OCI-LY7 (cell line): ENCODE results near the gene SPARC. TPM values are rescaled to one million over a fixed set of nuclear protein-coding genes. Genes with fewer than 3 reads are reported as not detected.

Experiments used
- BruUV-seq: library from RNA; stranded (reverse); fragments of 400-500 nt; replicated peaks from 2 replicates; lab custom pipeline; 2021; lab: Mats Ljungman, UMichigan
- CTCF ChIA-PET: fragments of 300-600 bp; sonication (Branson Sonifier 250); formaldehyde crosslinking; loops from one replicate; lab custom pipeline; 2022; ENCODE audit warnings: antibody characterized with exemption; ENCODE audit not compliant: unreplicated experiment; lab: Charles Lee
- POLR2A ChIA-PET: fragments of 300-600 bp; sonication (Branson Sonifier 250); formaldehyde crosslinking; loops from one replicate; lab custom pipeline; 2022; ENCODE audit warnings: antibody characterized with exemption; lab: Charles Lee
- DNase-seq: peaks from one replicate; pipeline ENCODE4 v3.0.0-alpha.2; 2015; ENCODE audit warnings: low spot score
- H2AFZ ChIP-seq: fragments of 200-600 bp; sonication (generic), shearing (Covaris generic); 2 replicates; pipeline ENCODE4 v1.6.1; 2014; ENCODE audit warnings: mild to moderate bottlenecking, antibody characterized with exemption, low read length, moderate library complexity
- H3K27ac ChIP-seq: fragments of 200-600 bp; sonication (generic); 2 replicates; pipeline ENCODE4 v1.5.1; 2014; ENCODE audit warnings: mixed run types, low read depth, mild to moderate bottlenecking, moderate library complexity, low read length, inconsistent platforms; ENCODE audit not compliant: poor library complexity, severe bottlenecking
- H3K36me3 ChIP-seq: fragments of 200-600 bp; sonication (generic); 2 replicates; pipeline ENCODE4 v1.6.1; 2014; ENCODE audit warnings: mild to moderate bottlenecking, antibody characterized with exemption, low read length, moderate library complexity, mixed read lengths; ENCODE audit not compliant: insufficient read depth
- H3K4me1 ChIP-seq: fragments of 200-600 bp; sonication (generic); 2 replicates; pipeline ENCODE4 v1.5.1; 2014; ENCODE audit warnings: mild to moderate bottlenecking, low read length; ENCODE audit not compliant: insufficient read depth, poor library complexity, severe bottlenecking
- H3K4me2 ChIP-seq: fragments of 200-600 bp; sonication (generic); 2 replicates; pipeline ENCODE4 v1.6.1; 2014; ENCODE audit warnings: mild to moderate bottlenecking, low read length
- H3K4me3 ChIP-seq: fragments of 200-600 bp; sonication (generic); 2 replicates; pipeline ENCODE4 v1.5.1; 2014; ENCODE audit warnings: mild to moderate bottlenecking, low read depth, low read length; ENCODE audit not compliant: poor library complexity, severe bottlenecking
- H3K79me2 ChIP-seq: fragments of 200-600 bp; sonication (generic); 2 replicates; pipeline ENCODE4 v1.6.1; 2016; ENCODE audit warnings: low read depth, mild to moderate bottlenecking, low read length, moderate library complexity, mixed read lengths; ENCODE audit not compliant: insufficient read depth
- H3K9me2 ChIP-seq: fragments of 200-600 bp; sonication (generic); 2 replicates; pipeline ENCODE4 v1.6.1; 2016; ENCODE audit warnings: mild to moderate bottlenecking, low read length, mixed read lengths; ENCODE audit not compliant: insufficient read depth
- H3K9me3 ChIP-seq: fragments of 200-600 bp; sonication (generic); 2 replicates; pipeline ENCODE4 v1.6.1; 2014; ENCODE audit warnings: mild to moderate bottlenecking, mixed run types, low read length, mixed read lengths
- H4K20me1 ChIP-seq: fragments of 200-600 bp; sonication (generic); 2 replicates; pipeline ENCODE4 v1.6.1; 2014; ENCODE audit warnings: mild to moderate bottlenecking, antibody characterized with exemption, low read length, moderate library complexity, mixed read lengths; ENCODE audit not compliant: insufficient read depth
- EZH2phosphoT487 ChIP-seq: fragments of 200-600 bp; sonication (generic); IDR thresholded peaks from 2 replicates; pipeline ENCODE4 v1.6.1; 2018; ENCODE audit warnings: low read depth, borderline replicate concordance, mild to moderate bottlenecking, mixed run types, antibody characterized with exemption, low read length, moderate library complexity, mixed read lengths
- intact Hi-C: fragments of 100-400 bp; cut with micrococcal nuclease; formaldehyde crosslinking; loops from one replicate; pipeline ENCODE4 v1.10.0; 2022; ENCODE audit not compliant: unreplicated experiment
- total RNA-seq, 2 experiments: library from RNA; depleted of rRNA in 1 of 2; stranded (reverse); fragments of >200 nt in 1 of 2; shearing (Covaris generic) in 1 of 2; gene quantifications; 2 replicates each; pipeline ENCODE4 v1.2.3, GENCODE V29; 2014 to 2022
- TF ChIP-seq, protein P1 (sequence below): fragments of 200-600 bp; sonication (generic); conservative IDR thresholded peaks from 2 replicates; pipeline ENCODE4 v1.5.1; 2014; ENCODE audit warnings: mild to moderate bottlenecking, antibody characterized with exemption, low read length, moderate library complexity, mixed read lengths

Gene SPARC
- total RNA-seq, 2 experiments from 2014 or later = 0.89 TPM; not detected in 1

DNA sequence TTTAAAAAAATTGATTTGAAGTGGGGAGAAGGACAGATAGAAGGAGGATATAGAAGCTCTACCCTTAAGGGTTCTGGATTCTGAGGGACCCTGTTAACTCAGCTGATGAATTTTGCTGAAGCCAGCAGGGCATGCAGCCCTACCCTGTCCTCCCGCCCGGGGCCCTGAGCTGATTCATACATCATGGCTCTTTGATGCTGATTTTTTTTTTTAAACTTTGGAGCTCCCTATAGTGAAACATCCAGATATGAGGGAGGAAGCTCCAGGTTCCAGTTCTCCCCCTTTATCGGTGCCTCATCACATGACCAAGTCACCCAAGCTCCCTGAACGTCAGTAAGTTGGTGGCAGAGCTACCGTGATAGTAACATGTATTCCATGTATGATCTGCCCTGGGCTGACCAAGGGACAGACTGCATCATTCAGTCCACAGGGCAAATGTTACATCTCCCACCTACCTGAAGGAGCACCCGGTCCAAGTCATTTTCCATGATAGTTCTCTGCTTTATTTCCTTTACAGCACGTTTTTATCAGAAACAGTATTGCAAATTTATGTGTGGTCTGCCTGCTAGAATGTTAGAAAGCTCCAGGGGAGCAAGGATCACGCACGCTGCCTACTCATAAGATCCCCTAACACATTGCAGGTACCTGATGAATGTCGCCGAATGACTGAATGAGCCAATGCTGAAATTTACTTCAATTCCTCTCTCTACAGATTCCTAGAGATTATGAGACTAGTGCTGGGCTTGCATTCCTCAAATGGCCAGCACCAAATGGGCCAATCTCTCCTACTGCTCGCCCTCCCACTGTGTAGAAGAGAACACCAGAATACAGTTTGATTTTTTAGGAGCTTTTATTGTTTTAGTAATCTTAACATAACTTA, 25.9 kb downstream of the SPARC start:
- Histone ChIP-seq H2AFZ (no peak overlapping the region), H3K9me3 (no peaks in the 10 kb centered on the region), H3K79me2 (no peaks in the 10 kb centered on the region), H4K20me1 (no peaks in the 10 kb centered on the region), H3K4me1 (peaks cover 12% of the 10 kb centered on the region), H3K27ac (no peak overlapping the region), H3K4me3 (no peak overlapping the region), H3K36me3 (no peaks in the 10 kb centered on the region), H3K4me2 (no peak overlapping the region), H3K9me2 (no peaks in the 10 kb centered on the region)
- no TSS peak for BruUV-seq
- CTCF ChIA-PET = interaction anchor here (0.6 to 1.1 kb wide), 3 partner anchors 15 to 58 kb away, joined by 3 to 5 read pairs (median 3); no protein-coding TSS in a partner anchor
- TF ChIP-seq, protein P1, sequence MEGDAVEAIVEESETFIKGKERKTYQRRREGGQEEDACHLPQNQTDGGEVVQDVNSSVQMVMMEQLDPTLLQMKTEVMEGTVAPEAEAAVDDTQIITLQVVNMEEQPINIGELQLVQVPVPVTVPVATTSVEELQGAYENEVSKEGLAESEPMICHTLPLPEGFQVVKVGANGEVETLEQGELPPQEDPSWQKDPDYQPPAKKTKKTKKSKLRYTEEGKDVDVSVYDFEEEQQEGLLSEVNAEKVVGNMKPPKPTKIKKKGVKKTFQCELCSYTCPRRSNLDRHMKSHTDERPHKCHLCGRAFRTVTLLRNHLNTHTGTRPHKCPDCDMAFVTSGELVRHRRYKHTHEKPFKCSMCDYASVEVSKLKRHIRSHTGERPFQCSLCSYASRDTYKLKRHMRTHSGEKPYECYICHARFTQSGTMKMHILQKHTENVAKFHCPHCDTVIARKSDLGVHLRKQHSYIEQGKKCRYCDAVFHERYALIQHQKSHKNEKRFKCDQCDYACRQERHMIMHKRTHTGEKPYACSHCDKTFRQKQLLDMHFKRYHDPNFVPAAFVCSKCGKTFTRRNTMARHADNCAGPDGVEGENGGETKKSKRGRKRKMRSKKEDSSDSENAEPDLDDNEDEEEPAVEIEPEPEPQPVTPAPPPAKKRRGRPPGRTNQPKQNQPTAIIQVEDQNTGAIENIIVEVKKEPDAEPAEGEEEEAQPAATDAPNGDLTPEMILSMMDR = no peak
- TF ChIP-seq EZH2phosphoT487 = no peak
- intact Hi-C loops = no loop called here
- no peak for DNase-seq
- POLR2A ChIA-PET = interaction anchor here (0.5 to 2.3 kb wide), 15 partner anchors 11 to 475 kb away, joined by 3 to 7 read pairs (median 4); partner anchors contain the start of gene G3BP1

DNA sequence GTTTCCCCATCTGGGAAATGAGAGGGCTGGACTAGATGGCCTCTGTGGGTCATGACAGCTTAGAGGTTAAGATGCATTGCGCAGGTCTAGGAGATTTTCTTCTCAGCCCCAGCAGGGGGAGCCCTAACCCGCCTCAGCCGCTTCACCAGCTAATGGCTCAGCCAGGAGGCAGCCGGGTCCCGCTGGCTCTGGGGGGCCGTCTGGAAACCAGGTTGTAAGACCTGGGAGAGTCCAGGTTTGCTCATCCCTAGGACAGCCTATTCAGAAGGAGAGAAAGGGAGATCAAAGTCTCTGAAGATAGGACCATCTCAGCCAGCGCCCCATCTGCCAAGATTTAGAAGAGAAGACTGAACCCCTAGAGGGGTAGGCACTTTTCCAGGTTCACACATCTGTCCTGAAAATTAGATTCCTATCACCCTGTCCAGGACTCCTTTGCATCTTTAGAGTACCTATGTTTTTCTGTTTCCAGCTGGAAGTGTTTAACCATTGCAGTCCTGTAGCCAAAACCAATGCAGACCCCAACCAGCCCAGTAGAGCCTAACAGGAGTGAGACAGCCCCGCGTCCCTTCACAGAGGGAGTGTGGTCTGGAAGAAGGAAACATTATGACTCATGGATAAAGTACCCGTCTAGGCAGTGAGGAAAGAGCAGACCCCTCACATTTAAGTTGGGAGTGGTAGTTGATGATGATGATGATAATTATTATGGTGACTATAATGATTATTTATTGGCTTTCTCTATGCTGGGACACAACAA, 27.5 kb downstream of the SPARC start:
- peaks cover 12% of the 10 kb centered on the region for H3K4me1 ChIP-seq
- no peak overlapping the region for H3K4me2 ChIP-seq
- POLR2A ChIA-PET = interaction anchor here (1.0 to 1.1 kb wide), 2 partner anchors 61 to 77 kb away, joined by 4 read pairs; no protein-coding TSS in a partner anchor
- H3K36me3 ChIP-seq = no peaks in the 10 kb centered on the region
- H3K9me2 ChIP-seq = no peaks in the 10 kb centered on the region
- no peak overlapping the region for H2AFZ ChIP-seq
- peak; percentile 69 for DNase-seq
- TF ChIP-seq, protein P1 = peak; percentile 93
- TF ChIP-seq EZH2phosphoT487 = no peak
- H3K79me2 ChIP-seq = no peaks in the 10 kb centered on the region
- CTCF ChIA-PET = interaction anchor here (0.9 to 1.3 kb wide), 2 partner anchors 58 to 78 kb away, joined by 3 read pairs; no protein-coding TSS in a partner anchor
- H4K20me1 ChIP-seq = no peaks in the 10 kb centered on the region
- H3K27ac ChIP-seq = no peak overlapping the region
- no peaks in the 10 kb centered on the region for H3K9me3 ChIP-seq
- BruUV-seq = no TSS peak
- no peak overlapping the region for H3K4me3 ChIP-seq
- intact Hi-C loops = loop anchor here (1.0 kb wide), 3 partner anchors 60 to 112 kb away; partner anchors contain the start of gene G3BP1
